Osteoblast (primary cell): ENCODE data around the gene EFHC1. TPM values are rescaled to one million over a fixed set of nuclear protein-coding genes. Genes with fewer than 3 reads are reported as not detected.
"Not testable (repeated sequence)": the region's sequence is repeated elsewhere in the genome, so short reads cannot be mapped to it uniquely, and the experiment has no call there.

Experiments used
- DNase-seq: peaks from one replicate; pipeline ENCODE4 v3.0.0; 2011; ENCODE audit warnings: low spot score, mixed read lengths; ENCODE audit not compliant: insufficient read length; ENCODE audit errors: missing footprints
- H2AFZ ChIP-seq: 2 replicates; pipeline ENCODE4 v1.6.0; 2011; ENCODE audit warnings: mild to moderate bottlenecking, low read length
- H3K27ac ChIP-seq: 2 replicates; pipeline ENCODE4 v1.5.1; 2011; ENCODE audit warnings: mild to moderate bottlenecking, low read depth, low read length, moderate library complexity
- H3K27me3 ChIP-seq: 2 replicates; pipeline ENCODE4 v1.6.0; 2012; ENCODE audit warnings: mild to moderate bottlenecking, control low read depth, inconsistent platforms, low read length, moderate library complexity; ENCODE audit not compliant: insufficient read depth
- H3K36me3 ChIP-seq: 2 replicates; pipeline ENCODE4 v1.5.1; 2011; ENCODE audit warnings: mild to moderate bottlenecking, low read length, control low read depth, moderate library complexity; ENCODE audit not compliant: insufficient read depth
- H3K4me1 ChIP-seq: 2 replicates; pipeline ENCODE4 v1.5.1; 2011; ENCODE audit warnings: mild to moderate bottlenecking, low read length, control low read depth, moderate library complexity; ENCODE audit not compliant: insufficient read depth
- H3K4me2 ChIP-seq: 2 replicates; pipeline ENCODE4 v1.6.0; 2011; ENCODE audit warnings: mild to moderate bottlenecking, low read length; ENCODE audit not compliant: insufficient read depth
- H3K4me3 ChIP-seq: fragments of 200-600 bp; sonication (generic); 3 replicates; pipeline ENCODE4 v1.5.1; 2012; ENCODE audit warnings: mild to moderate bottlenecking, low read length, inconsistent platforms; ENCODE audit not compliant: insufficient read depth
- H3K79me2 ChIP-seq: 2 replicates; pipeline ENCODE4 v1.6.0; 2012; ENCODE audit warnings: mild to moderate bottlenecking, low read length, control low read depth, inconsistent platforms; ENCODE audit not compliant: insufficient read depth
- H3K9me3 ChIP-seq: 2 replicates; pipeline ENCODE4 v1.5.1; 2011; ENCODE audit warnings: low read depth, low read length, control low read depth
- H4K20me1 ChIP-seq: 2 replicates; pipeline ENCODE4 v1.6.0; 2012; ENCODE audit warnings: mild to moderate bottlenecking, low read length, control low read depth; ENCODE audit not compliant: insufficient read depth
- CTCF ChIP-seq: IDR thresholded peaks from 2 replicates; pipeline ENCODE4 v1.5.1; 2011; ENCODE audit warnings: mild to moderate bottlenecking, low read depth, low read length, moderate library complexity; ENCODE audit errors: extremely low read depth
- total RNA-seq: library from RNA; depleted of rRNA; stranded (reverse); fragments of >200 nt; gene quantifications from 2 replicates; pipeline ENCODE4 v1.2.3, GENCODE V29; 2012

The EFHC1 gene
- total RNA-seq, 1 donor, result 31.1 TPM

- Histone ChIP-seq H3K9me3 (no peaks in the 10 kb centered on the region), H3K79me2 (no peaks in the 10 kb centered on the region), H3K4me1 (no peaks in the 10 kb centered on the region), H3K36me3 (no peaks in the 10 kb centered on the region), H3K4me2 (no peak overlapping the region), H3K27ac (no peak overlapping the region), H4K20me1 (no peaks in the 10 kb centered on the region), H2AFZ (no peak overlapping the region), H3K27me3 (no peaks in the 10 kb centered on the region), H3K4me3 (no peak overlapping the region)
- no peak for TF ChIP-seq CTCF
- no peak for DNase-seq
These were observed 35.9 kb upstream of the EFHC1 start for GRCh38 chr6:52384145-52384766.

- Histone ChIP-seq H3K4me3 (no peak overlapping the region), H3K9me3 (no peaks in the 10 kb centered on the region), H3K4me2 (no peak overlapping the region), H3K27ac (no peak overlapping the region), H4K20me1 (no peaks in the 10 kb centered on the region), H2AFZ (no peak overlapping the region), H3K4me1 (peaks cover 6% of the 10 kb centered on the region), H3K27me3 (no peaks in the 10 kb centered on the region), H3K79me2 (no peaks in the 10 kb centered on the region), H3K36me3 (no peaks in the 10 kb centered on the region)
- no peak for TF ChIP-seq CTCF
- no peak for DNase-seq
These were observed 35.1 kb upstream of the EFHC1 start for GRCh38 chr6:52385074-52385473.

- not testable (repeated sequence) for DNase-seq, H3K4me3 ChIP-seq, H3K27ac ChIP-seq, H3K4me2 ChIP-seq, H3K79me2 ChIP-seq, H2AFZ ChIP-seq, H4K20me1 ChIP-seq, H3K36me3 ChIP-seq, H3K27me3 ChIP-seq, H3K9me3 ChIP-seq
- peaks cover 18% of the 10 kb centered on the region for H3K4me1 ChIP-seq
These were observed 32.0 kb upstream of the EFHC1 start for GRCh38 chr6:52388119-52388518.

- DNase-seq, result no peak
- Histone ChIP-seq H3K4me1 (peaks cover 18% of the 10 kb centered on the region), H3K27ac (no peak overlapping the region), H3K9me3 (no peaks in the 10 kb centered on the region), H3K36me3 (no peaks in the 10 kb centered on the region), H3K4me3 (no peak overlapping the region), H3K27me3 (no peaks in the 10 kb centered on the region), H2AFZ (no peak overlapping the region), H3K79me2 (no peaks in the 10 kb centered on the region), H4K20me1 (no peaks in the 10 kb centered on the region), H3K4me2 (no peak overlapping the region)
- no peak for TF ChIP-seq CTCF
These were observed 31.4 kb upstream of the EFHC1 start for GRCh38 chr6:52388790-52389189.
